Activated T-cell treated with anti-CD3 and anti-CD28 coated beads for 4 hours (primary cell): ENCODE measurements around the gene CT47C1.
A peak's percentile ranks its signal among the peaks of the same experiment; 100 is the strongest.

ENCODE experiments used
- DNase-seq: peaks from one replicate; pipeline ENCODE4 v3.0.0-alpha.2; 2020

The CT47C1 gene

DNA sequence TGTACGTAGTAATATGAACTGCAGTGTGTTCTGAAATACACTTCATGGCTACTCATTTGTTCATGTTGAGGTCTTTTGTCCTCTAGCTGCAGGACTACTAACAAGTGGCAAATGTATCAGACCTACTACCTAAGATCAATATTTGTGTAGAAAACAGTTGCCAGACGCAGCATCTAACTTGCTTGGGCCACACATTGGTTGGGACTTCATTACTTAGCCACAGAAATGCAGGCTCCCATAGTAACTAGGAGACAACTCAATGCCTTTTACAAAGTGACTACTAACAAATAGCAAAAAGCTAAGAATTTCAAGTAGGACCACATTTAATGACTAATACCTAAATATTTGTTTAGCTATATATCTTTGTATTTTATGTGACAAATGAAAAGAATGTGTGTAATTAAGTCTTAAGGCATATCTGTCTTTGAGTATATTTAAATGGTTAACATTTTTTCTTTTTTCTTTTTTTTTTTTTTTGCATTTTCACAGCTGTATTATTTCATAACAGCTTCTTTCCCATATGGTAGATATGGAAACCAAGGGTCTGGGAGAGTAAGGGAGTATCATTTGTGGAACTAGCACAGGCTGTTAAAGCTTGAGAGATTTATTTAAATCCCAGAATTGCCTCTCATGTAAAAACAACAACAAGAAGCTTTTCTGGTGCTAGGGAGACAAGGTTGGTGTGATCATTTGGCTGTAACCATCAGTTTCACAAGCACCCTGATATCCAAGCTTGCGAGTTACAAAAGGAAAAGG is 2.7 kb downstream of the CT47C1 start:
- DNase-seq = no peak

- no peak for DNase-seq
Measured at GRCh38 chrX:119082278-119082677, 9.5 kb downstream of the CT47C1 start.

- no peak for DNase-seq
Measured at GRCh38 chrX:119084766-119085165, 12.0 kb downstream of the CT47C1 start.

GRCh38 chrX:119087121-119087520 is 14.3 kb downstream of the CT47C1 start:
- DNase-seq = no peak

GRCh38 chrX:119089619-119090018 is 16.8 kb downstream of the CT47C1 start:
- DNase-seq = no peak

DNA sequence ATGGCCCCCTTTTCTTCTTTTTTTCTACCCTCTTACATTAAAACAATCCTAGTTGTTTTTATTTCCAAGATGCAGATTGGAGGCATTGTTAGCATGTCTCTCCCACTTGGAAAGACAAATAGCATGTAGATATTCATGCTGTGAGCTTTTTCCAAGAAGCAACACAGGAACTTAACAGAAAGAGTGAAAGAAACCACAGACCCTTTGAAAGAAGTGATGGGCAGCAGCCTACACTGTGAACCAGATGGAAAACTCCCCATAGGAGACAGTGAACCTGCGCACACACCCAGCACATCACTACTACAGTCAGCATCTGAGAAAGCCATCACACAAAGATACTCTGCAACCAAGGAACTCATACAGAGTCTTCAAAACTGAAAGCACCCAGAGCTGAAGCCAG is 17.8 kb downstream of the CT47C1 start:
- no peak for DNase-seq

DNA sequence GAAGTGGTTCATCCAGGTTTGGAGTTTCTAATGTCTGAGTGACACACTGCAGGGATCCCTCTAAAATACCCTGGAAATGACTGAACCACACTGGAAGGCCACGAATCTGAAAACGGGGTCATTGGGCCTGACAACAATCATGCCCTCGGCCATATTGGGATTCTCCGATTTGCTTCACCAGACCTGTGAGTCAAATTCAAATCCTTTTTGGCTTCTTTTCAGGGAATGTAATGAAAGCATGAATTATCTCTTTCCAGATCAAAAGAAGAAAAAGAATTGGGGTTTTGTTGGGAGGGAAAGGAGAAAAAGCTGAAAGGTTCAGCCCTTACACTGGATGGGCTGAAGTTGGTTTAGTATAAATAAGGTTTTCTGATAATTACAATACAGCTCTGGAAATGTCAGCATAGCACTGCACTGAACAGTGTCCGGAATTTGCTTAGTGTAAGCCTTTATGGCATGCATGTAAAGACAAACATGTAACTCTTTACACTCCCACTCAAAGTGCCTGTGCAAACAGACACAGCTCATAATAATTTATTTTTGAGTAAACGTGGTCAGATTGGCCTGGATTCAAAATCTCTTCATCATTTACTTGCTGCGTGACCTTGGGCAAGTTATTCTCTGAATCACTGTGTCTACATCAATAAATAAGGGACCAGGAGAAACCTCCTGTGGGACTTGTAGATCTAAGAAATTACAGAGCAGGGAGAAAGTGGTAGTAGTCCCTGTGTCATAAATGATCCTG is 21.4 kb downstream of the CT47C1 start:
- no peak for DNase-seq

GRCh38 chrX:119094819-119095218 is 22.0 kb downstream of the CT47C1 start:
- no peak for DNase-seq

DNA sequence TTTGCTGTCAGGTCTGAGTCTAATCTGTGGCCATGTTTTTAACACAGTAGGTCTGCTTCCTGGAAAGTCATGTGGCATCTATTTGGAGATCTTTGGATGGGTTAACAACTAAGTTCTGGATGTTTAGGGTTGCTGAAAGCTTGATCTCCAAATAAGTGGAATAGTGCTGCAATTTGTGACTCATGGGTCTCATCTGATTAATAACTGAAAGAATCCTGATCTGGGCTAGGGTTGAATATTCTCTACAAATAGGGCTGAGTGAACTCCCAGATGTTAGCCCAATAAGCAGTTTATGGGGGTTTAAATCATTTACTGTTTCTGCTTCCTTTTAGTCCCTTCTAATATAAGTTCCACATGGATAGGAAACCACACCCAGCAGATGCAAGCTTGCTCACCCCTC is 23.1 kb downstream of the CT47C1 start:
- DNase-seq = no peak

DNA sequence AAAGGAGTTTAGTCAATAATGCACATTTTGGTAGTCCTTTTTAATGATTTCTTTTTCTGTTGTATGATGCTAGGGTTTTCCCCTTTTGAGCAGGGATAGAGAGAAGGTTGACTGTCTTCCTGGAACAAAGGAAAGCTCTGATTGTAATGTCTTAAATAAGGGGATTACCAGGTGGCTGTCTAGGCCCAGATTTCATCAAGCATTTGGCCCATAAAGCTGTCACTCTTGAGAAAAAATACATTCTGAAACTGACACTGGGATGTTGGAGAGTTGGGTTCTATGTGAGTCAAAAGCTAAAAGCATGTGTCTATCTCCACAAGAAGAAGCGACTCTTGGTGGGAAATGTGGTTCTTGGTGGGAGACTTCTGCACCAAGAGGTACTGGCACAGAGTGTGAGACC is 28.4 kb downstream of the CT47C1 start:
- no peak for DNase-seq

GRCh38 chrX:119105826-119106225 is 33.0 kb downstream of the CT47C1 start:
- no peak for DNase-seq

GRCh38 chrX:119107206-119107605 is 34.4 kb downstream of the CT47C1 start:
- no peak for DNase-seq

- DNase-seq = peak; percentile 19
Measured at GRCh38 chrX:119118780-119119395, 46.1 kb downstream of the CT47C1 start.

DNA sequence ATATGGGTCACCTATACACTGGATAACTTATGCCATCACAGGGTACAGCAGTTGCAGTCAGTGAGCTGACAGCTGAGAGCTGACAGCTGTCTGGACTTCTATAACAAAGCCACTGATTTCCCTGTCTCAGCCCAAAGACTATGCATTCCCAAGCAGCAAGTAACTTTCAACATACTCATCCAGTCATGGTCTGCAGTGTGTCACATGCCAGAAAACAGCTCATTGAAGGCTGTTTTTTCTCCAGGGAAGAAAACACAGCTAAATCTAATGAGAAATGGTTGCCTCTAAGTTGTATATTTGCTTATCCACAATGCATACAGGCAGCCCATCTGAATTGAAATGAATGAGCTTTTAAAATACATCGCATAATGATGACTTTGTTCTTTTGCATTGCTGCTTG is 48.5 kb downstream of the CT47C1 start:
- DNase-seq = no peak
